SW 1271 (cell line): ENCODE results near the gene AMER3.
"Not testable (repeated sequence)": the region's sequence is repeated elsewhere in the genome, so short reads cannot be mapped to it uniquely, and the experiment has no call there.

Source experiments
- DNase-seq, 2 experiments: peaks; one replicate each; lab custom pipeline; 2025; lab: John Stamatoyannopoulos, UW

The AMER3 gene

DNA sequence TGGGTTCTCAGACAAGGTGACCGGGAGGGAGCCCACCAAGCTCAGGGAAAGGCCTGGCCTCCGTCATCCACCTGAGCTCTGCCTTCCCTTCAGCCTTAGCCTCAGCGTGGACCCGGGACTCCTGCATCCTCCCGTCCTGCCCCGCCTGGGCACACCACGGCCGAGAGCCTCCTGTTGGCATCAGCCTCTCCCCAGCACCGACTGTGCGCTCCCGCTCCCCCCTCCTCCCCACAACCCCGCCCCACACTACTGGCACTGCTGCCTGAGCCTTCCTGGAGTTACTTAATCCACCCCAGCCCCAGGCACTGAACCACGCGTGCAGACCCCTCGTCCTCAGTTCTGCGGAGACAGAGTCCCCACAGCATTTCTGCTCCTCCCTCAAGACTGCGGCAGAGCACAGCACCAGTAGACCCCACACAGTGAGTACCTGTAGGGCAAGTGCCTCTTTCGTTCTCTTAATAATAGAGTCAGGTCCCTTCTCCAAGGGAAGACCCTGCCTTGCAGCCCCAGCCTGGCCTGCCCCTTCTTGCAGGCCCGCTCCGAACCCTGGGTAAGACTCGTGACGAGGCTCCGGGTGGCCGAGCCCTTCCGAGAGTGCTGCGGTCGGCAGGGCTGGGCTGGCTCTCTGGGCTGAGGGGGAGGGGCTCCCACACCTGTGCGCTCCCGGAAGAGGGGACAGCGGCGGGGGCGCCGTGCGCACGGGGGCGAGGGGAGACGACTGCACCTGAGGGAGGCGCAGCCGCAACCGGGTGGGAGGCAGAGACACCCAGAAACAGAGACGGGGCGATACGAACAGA, at the start of gene AMER3:
TSS of gene AMER3 (plus strand) at position 285 of the 797 bp plus-strand sequence. CDS start 6,533 bp downstream, outside the sequence.
- no peak for DNase-seq

GRCh38 chr2:130714795-130715194, 40.5 kb upstream of the AMER3 start:
- not testable (repeated sequence) for DNase-seq

DNA sequence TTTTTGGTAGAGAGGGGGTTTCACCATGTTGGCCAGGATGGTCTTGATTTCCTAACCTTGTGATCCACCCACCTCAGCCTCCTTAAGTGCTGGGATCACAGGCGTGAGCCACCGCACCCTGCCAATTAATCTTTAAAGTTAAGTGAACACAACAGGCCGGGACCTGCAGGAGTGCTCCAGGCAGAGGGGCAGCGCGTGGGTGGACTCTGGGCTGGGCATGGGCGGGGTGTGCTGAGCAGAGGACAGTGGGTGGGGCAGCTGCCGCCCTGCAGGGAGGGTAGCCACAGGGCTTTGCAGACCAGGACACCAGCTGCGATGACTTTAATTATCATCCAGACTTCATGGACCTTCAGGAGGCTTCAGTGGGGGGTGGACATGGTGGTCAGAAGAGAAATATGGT, 35.3 kb upstream of the AMER3 start:
- DNase-seq = no peak

- no peak for DNase-seq
Observed at GRCh38 chr2:130720528-130720927, 34.8 kb upstream of the AMER3 start.

- no peak for DNase-seq
Observed at GRCh38 chr2:130724455-130724854, 30.9 kb upstream of the AMER3 start.

DNA sequence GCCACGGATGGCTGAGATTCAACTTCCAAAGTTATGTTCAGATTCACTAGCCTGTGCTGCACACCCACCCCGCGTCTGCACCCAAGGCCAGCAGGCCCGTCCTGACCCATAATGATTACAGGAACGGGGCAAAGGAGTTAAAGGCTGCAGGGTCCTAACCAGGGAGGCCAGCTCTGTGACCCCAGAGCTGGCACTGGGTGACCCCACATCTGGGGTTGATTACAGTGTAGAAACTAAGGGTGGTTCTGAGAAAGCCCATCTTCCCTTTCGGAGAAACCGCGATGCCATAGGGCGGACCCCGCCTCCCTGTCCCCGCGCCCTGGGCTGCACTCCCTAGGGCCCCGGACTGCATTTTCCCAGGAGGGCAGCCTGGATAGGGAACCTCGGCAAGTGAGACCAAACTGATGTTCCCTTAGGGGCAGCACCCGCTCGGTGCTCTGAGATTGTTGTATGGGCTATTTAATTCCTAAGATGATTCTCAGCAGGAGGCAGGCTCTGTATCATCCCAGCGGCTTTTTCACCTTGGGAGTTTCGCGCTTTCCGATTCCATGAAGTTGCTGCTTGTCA, 28.6 kb upstream of the AMER3 start:
- no peak for DNase-seq

- peak; percentile 66 to 76 for DNase-seq
Observed at GRCh38 chr2:130727286-130727924, 27.9 kb upstream of the AMER3 start.

DNA sequence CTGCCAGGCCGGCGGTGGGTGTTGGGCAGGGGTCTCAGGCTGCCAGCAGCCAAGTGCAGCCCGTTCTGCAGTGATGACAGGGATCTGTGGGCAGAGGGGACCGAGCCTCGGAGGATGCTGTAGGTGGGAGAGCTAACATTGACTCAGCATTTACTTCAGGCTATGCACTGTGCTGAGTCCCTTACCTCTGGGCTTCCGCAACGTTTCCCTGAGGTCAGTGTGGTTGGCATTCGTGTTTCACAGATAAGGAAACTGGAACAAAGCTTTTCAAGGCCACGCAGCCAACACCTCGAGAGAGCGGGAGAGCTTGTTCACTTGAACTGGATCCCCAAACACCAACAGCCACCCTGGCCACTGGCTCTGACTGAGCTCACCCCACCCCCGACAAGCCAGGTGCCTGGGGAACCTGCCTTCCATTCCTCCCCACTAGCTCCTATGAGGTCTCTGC, 27.3 kb upstream of the AMER3 start:
- DNase-seq = no peak

- no peak for DNase-seq
Observed at GRCh38 chr2:130728549-130729316, 26.6 kb upstream of the AMER3 start, which contains the start of gene GPR148. Gene GPR148 (plus strand): TSS chr2:130729070. CDS start chr2:130729152, 82 bp downstream.

DNA sequence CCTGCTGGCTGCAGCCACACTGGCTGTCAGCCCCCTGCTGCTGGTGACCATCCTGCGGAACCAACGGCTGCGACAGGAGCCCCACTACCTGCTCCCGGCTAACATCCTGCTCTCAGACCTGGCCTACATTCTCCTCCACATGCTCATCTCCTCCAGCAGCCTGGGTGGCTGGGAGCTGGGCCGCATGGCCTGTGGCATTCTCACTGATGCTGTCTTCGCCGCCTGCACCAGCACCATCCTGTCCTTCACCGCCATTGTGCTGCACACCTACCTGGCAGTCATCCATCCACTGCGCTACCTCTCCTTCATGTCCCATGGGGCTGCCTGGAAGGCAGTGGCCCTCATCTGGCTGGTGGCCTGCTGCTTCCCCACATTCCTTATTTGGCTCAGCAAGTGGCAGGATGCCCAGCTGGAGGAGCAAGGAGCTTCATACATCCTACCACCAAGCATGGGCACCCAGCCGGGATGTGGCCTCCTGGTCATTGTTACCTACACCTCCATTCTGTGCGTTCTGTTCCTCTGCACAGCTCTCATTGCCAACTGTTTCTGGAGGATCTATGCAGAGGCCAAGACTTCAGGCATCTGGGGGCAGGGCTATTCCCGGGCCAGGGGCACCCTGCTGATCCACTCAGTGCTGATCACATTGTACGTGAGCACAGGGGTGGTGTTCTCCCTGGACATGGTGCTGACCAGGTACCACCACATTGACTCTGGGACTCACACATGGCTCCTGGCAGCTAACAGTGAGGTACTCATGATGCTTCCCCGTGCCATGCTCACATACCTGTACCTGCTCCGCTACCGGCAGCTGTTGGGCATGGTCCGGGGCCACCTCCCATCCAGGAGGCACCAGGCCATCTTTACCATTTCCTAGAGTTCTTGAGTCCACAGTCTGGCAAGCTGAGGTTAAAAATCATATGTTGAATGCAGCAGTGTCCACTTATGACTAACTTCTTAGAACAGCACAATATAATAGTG, 25.7 kb upstream of the AMER3 start:
- DNase-seq = no peak

DNA sequence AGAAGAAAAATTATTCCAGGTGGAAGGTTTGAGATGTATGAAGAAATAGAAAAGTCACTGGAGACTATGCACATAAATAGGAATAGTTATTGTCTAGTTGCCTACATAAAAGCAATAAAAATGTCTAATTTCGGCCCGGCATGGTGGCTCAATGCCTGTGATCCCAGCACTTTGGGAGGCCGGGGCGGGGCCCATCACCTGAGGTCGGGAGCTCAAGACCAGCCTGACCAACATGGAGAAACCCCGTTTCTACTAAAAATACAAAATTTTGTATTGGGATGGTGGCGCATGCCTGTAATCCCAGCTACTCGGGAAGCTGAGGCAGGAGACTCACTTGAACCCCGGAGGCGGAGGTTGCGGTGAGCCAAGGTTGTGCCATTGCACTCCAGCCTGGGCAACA, 23.1 kb upstream of the AMER3 start:
- not testable (repeated sequence) for DNase-seq

DNA sequence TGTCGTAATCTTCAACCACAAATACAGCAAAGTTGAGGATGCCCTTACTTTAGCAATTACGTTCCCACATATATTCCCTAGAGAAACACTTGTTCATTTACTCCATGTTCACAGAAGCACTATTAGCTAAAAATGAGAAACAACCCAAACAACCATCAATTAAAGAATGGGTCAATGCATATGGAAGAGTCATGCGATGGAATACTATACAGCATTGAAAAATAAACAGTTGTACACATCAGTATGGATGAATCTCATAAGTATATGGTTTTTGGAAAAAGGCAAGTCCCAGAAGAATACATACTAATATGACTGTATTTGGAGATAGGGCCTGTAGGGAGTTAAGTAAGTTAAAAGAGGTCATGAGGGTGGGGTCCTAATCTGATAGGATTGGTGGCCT, 20.1 kb upstream of the AMER3 start:
- DNase-seq = no peak

DNA sequence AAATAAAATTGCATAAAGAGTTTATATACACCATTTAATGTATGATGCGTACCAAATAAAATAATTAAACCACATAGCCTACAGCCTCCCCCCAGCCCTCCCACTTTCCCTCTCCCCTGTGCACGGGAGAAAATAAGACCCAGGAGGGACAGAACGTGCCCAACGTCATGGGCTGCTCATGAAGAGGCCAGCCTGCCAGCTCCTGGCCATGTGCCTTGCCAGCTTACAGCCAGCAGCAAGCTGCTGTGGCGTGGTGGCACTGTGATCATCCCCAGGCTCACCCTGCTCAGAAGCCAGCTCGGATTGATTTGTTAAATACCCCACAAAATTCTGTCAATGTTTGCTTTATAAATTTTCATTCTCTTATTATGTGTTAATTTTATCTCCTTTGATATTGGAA, 18.9 kb upstream of the AMER3 start:
- no peak for DNase-seq

DNA sequence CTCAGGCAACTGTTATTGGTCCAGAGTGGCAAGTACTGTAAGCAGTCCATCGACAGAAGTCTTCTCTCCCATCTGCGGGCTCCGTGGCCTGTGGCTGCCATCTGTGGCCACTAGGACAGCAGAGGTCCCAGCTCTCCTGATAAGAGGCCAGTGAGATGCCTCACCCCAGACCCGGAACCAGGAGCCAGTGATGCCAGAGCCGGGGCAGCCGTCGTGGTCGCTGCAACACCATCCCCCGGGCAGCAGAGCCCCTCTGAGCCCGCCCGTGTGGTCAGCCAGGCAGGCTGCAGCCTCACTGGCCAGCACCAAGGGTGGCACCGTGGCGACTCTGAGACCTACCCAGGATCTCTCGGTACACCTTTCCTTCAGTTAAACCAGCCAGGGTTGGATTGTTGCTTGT, 17.7 kb upstream of the AMER3 start:
- DNase-seq = no peak

- no peak for DNase-seq
Observed at GRCh38 chr2:130740671-130741070, 14.7 kb upstream of the AMER3 start.

DNA sequence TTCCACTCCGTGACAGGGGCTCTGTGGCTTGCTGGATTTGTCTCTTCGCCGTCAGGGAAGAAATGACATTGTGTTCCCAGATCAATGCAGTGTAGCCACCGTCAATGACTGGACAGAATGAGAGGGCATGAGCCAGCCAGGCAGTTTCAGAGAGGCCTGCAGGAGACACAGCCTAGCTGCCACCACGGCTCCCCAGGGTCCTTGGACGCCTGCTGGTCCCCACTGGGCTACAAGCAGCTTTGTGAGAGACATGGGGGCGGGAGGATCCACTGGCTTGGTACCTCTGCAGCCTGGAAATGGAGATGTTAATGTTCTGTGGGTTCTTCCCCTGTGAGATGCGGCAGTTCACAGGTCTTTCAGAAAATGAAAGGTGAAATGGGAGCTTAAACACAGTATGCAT, 12.1 kb upstream of the AMER3 start:
- no peak for DNase-seq

GRCh38 chr2:130744287-130745117, 10.8 kb upstream of the AMER3 start:
- DNase-seq = no peak

- DNase-seq = no peak
Observed at GRCh38 chr2:130749078-130749477, 6.3 kb upstream of the AMER3 start.

GRCh38 chr2:130749641-130750040, 5.7 kb upstream of the AMER3 start:
- no peak for DNase-seq

- no peak for DNase-seq
Observed at GRCh38 chr2:130754811-130755210, 529 bp upstream of the AMER3 start.
